MM.1S (cell line): ENCODE results near the gene PRADC1.

Source experiments
- DNase-seq: peaks from one replicate; pipeline ENCODE4 v3.0.0-alpha.2; 2015
- H2AFZ ChIP-seq: fragments of 300-600 bp; sonication (generic); 2 replicates; pipeline ENCODE4 v1.6.0; 2016; ENCODE audit warnings: antibody characterized with exemption, low read length
- H3F3A ChIP-seq: fragments of 300-600 bp; sonication (generic); 2 replicates; pipeline ENCODE4 v1.6.1; 2016; ENCODE audit warnings: mild to moderate bottlenecking, antibody characterized with exemption, low read length, moderate library complexity, mixed read lengths; ENCODE audit not compliant: insufficient read depth
- H3K27ac ChIP-seq: fragments of 300-600 bp; sonication (generic); 2 replicates; pipeline ENCODE4 v1.5.1; 2016; ENCODE audit warnings: mild to moderate bottlenecking, low read length
- H3K27me3 ChIP-seq: fragments of 300-600 bp; sonication (generic); replicated peaks from 2 replicates; pipeline ENCODE4 v1.6.0; 2016; ENCODE audit warnings: low read length; ENCODE audit not compliant: insufficient read depth
- H3K36me3 ChIP-seq: fragments of 300-600 bp; sonication (generic); replicated peaks from 2 replicates; pipeline ENCODE4 v1.6.1; 2016; ENCODE audit warnings: mild to moderate bottlenecking, low read length, mixed read lengths; ENCODE audit not compliant: insufficient read depth
- H3K4me1 ChIP-seq: fragments of 300-600 bp; sonication (generic); 2 replicates; pipeline ENCODE4 v1.6.1; 2016; ENCODE audit warnings: low read length, mixed read lengths
- H3K4me2 ChIP-seq: fragments of 300-600 bp; sonication (generic); 2 replicates; pipeline ENCODE4 v1.6.0; 2016; ENCODE audit warnings: low read depth, low read length
- H3K4me3 ChIP-seq: fragments of 300-600 bp; sonication (generic); 2 replicates; pipeline ENCODE4 v1.5.1; 2016; ENCODE audit warnings: low read length, mixed read lengths
- H3K79me2 ChIP-seq: fragments of 300-600 bp; sonication (generic); 2 replicates; pipeline ENCODE4 v1.6.1; 2016; ENCODE audit warnings: mixed run types, low read length, mixed read lengths
- H3K9ac ChIP-seq: fragments of 300-600 bp; sonication (generic); 2 replicates; pipeline ENCODE4 v1.6.1; 2016; ENCODE audit warnings: low read length, mixed read lengths
- H3K9me2 ChIP-seq: fragments of 300-600 bp; sonication (generic); replicated peaks from 2 replicates; pipeline ENCODE4 v1.6.1; 2016; ENCODE audit warnings: mild to moderate bottlenecking, low read length, mixed read lengths; ENCODE audit not compliant: insufficient read depth
- H3K9me3 ChIP-seq: fragments of 300-600 bp; sonication (generic); replicated peaks from 2 replicates; pipeline ENCODE4 v1.6.1; 2016; ENCODE audit warnings: mild to moderate bottlenecking, low read length, mixed read lengths; ENCODE audit not compliant: insufficient read depth
- H4K20me1 ChIP-seq: fragments of 300-600 bp; sonication (generic); 2 replicates; pipeline ENCODE4 v1.6.1; 2016; ENCODE audit warnings: mild to moderate bottlenecking, low read length, moderate library complexity, mixed read lengths; ENCODE audit not compliant: insufficient read depth
- CTCF ChIP-seq: fragments of 300-600 bp; sonication (generic); IDR thresholded peaks from 2 replicates; pipeline ENCODE4 v1.5.1; 2016; ENCODE audit warnings: antibody characterized with exemption, low read length, mixed read lengths
- EZH2 ChIP-seq: fragments of 300-600 bp; sonication (generic); optimal IDR thresholded peaks from 2 replicates; pipeline ENCODE3; 2017; ENCODE audit warnings: low read depth, mild to moderate bottlenecking, antibody characterized with exemption, low read length, mixed read lengths
- EZH2phosphoT487 ChIP-seq: fragments of 300-600 bp; sonication (generic); IDR thresholded peaks from 2 replicates; pipeline ENCODE4 v1.6.1; 2018; ENCODE audit warnings: antibody characterized with exemption, low read length

Gene PRADC1

GRCh38 chr2:73258913-73259215 is 25.8 kb upstream of the PRADC1 start:
- no peaks in the 10 kb centered on the region for H3K79me2 ChIP-seq

GRCh38 chr2:73258186-73258912 is 25.3 kb upstream of the PRADC1 start:
- Histone ChIP-seq H3K36me3 (no peaks in the 10 kb centered on the region), H2AFZ (no peak overlapping the region), H3K4me2 (no peak overlapping the region), H3K27ac (no peak overlapping the region), H4K20me1 (no peaks in the 10 kb centered on the region), H3K9ac (no peak overlapping the region), H3K4me1 (no peaks in the 10 kb centered on the region), H3K9me2 (no peaks in the 10 kb centered on the region), H3K27me3 (no peaks in the 10 kb centered on the region), H3K79me2 (no peaks in the 10 kb centered on the region), H3K9me3 (no peaks in the 10 kb centered on the region), H3F3A (no peaks in the 10 kb centered on the region; the same call in 1 of the 2 replicates), H3K4me3 (no peak overlapping the region)
- TF ChIP-seq CTCF (no peak), EZH2 (no peak), EZH2phosphoT487 (no peak)
- no peak for DNase-seq

More at GRCh38 chr2:73258913-73259215, 25.8 kb upstream of the PRADC1 start:
- no peak overlapping the region for H3K4me2 ChIP-seq
- H4K20me1 ChIP-seq: no peaks in the 10 kb centered on the region
- no peaks in the 10 kb centered on the region for H3K9me2 ChIP-seq
- DNase-seq: no peak
- no peaks in the 10 kb centered on the region for H3K36me3 ChIP-seq
- no peak overlapping the region for H3K4me3 ChIP-seq
- H3K4me1 ChIP-seq: no peaks in the 10 kb centered on the region
- no peak overlapping the region for H3K27ac ChIP-seq
- no peak overlapping the region for H2AFZ ChIP-seq
- no peaks in the 10 kb centered on the region; the same call in 1 of the 2 replicates for H3F3A ChIP-seq
- no peak overlapping the region for H3K9ac ChIP-seq
- H3K9me3 ChIP-seq: no peaks in the 10 kb centered on the region
- TF ChIP-seq EZH2phosphoT487: no peak
- no peak for TF ChIP-seq EZH2
- TF ChIP-seq CTCF: no peak
- H3K27me3 ChIP-seq: no peaks in the 10 kb centered on the region

- Histone ChIP-seq H4K20me1 (no peaks in the 10 kb centered on the region), H3K4me1 (no peaks in the 10 kb centered on the region), H3K9ac (no peak overlapping the region), H3F3A (no peaks in the 10 kb centered on the region; the same call in 1 of the 2 replicates), H3K4me2 (no peak overlapping the region), H3K4me3 (no peak overlapping the region), H3K9me3 (no peaks in the 10 kb centered on the region), H3K36me3 (no peaks in the 10 kb centered on the region), H3K79me2 (no peaks in the 10 kb centered on the region), H2AFZ (no peak overlapping the region), H3K27me3 (no peaks in the 10 kb centered on the region), H3K9me2 (no peaks in the 10 kb centered on the region), H3K27ac (no peak overlapping the region)
- TF ChIP-seq EZH2phosphoT487 (no peak), EZH2 (no peak), CTCF (no peak)
- no peak for DNase-seq
Observed at GRCh38 chr2:73257425-73258125, 24.5 kb upstream of the PRADC1 start.
